B cell (primary cell): Measurements from ENCODE around the gene SOX18. TPM values are rescaled to one million over a fixed set of nuclear protein-coding genes. Genes with fewer than 3 reads are reported as not detected.

Source experiments
- ATAC-seq: fragments of 200-7000 bp; cut with Tn5 transposase; one replicate; pipeline ENCODE4 v1.10.0; 2021; ENCODE audit warnings: low read depth, mild to moderate bottlenecking, moderate number of reproducible peaks, moderate library complexity
- CTCF ChIA-PET: fragments of 350-600 bp; sonication (Branson Sonifier 250); formaldehyde crosslinking; loops from one replicate; lab custom pipeline; 2021; ENCODE audit warnings: antibody characterized with exemption, inconsistent platforms; lab: Charles Lee
- POLR2A ChIA-PET: fragments of 350-600 bp; sonication (Branson Sonifier 250); formaldehyde crosslinking; loops from one replicate; lab custom pipeline; 2021; ENCODE audit warnings: antibody characterized with exemption; lab: Charles Lee
- DNase-seq: peaks from one replicate; pipeline ENCODE4 v3.0.0; 2013
- H2AFZ ChIP-seq: 2 replicates; pipeline ENCODE4 v1.6.1; 2012; ENCODE audit warnings: mild to moderate bottlenecking, low read depth, low read length; ENCODE audit not compliant: insufficient read depth, poor library complexity, severe bottlenecking
- H3K27ac ChIP-seq, 2 donors: 1 replicate in 1 of 2; 2 replicates in 1 of 2; pipeline ENCODE4 v1.5.1; 2012 to 2013; ENCODE audit warnings: low read length in 2 of 2, mild to moderate bottlenecking in 2 of 2, moderate library complexity in 1 of 2
- H3K27me3 ChIP-seq, 4 experiments: fragments of 200-600 bp in 1 of 4; sonication (generic) in 1 of 4; replicated peaks in 1 of 4; 1 replicate in 2 of 4; 2 replicates in 2 of 4; pipeline versions ENCODE4 v1.6.1 to v1.7.0; 2013 to 2016; ENCODE audit warnings: low read length in 3 of 4, mild to moderate bottlenecking in 2 of 4, mixed read lengths in 1 of 4, moderate library complexity in 1 of 4; ENCODE audit not compliant: insufficient read depth in 4 of 4, control insufficient read depth in 3 of 4; ENCODE audit errors: control extremely low read depth in 1 of 4
- H3K36me3 ChIP-seq, 2 experiments: replicated peaks in 1 of 2; 1 replicate in 1 of 2; 2 replicates in 1 of 2; pipeline versions ENCODE4 v1.6.1 to v1.7.1; 2013; ENCODE audit warnings: low read length in 1 of 2; ENCODE audit not compliant: insufficient read depth in 2 of 2, control insufficient read depth in 1 of 2; ENCODE audit errors: control extremely low read depth in 1 of 2, extremely low read depth in 1 of 2
- H3K4me1 ChIP-seq, 2 donors: fragments of 200-600 bp in 1 of 2; sonication (generic) in 1 of 2; 1 replicate in 1 of 2; 2 replicates in 1 of 2; pipeline versions ENCODE4 v1.5.1 to v1.6.1; 2013 to 2017; ENCODE audit warnings: low read length in 2 of 2; ENCODE audit not compliant: control insufficient read depth in 2 of 2, insufficient read depth in 2 of 2
- H3K4me2 ChIP-seq: replicated peaks from 2 replicates; pipeline ENCODE3; 2012; ENCODE audit warnings: mild to moderate bottlenecking, low read depth, low read length; ENCODE audit not compliant: poor library complexity, severe bottlenecking
- H3K4me3 ChIP-seq, 5 experiments: fragments of 200-600 bp in 1 of 5; sonication (generic) in 1 of 5; 1 replicate in 3 of 5; 2 replicates in 2 of 5; pipeline versions ENCODE4 v1.5.1 to v1.7.0; 2011 to 2016; ENCODE audit warnings: low read length in 4 of 5, mild to moderate bottlenecking in 4 of 5, low read depth in 2 of 5, control low read depth in 1 of 5, moderate library complexity in 1 of 5; ENCODE audit not compliant: insufficient read depth in 1 of 5; ENCODE audit errors: control extremely low read depth in 1 of 5, extremely low read depth in 1 of 5
- H3K79me2 ChIP-seq: fragments of 200-600 bp; sonication (generic); one replicate; pipeline ENCODE4 v1.6.0; 2016; ENCODE audit warnings: low read length; ENCODE audit not compliant: control insufficient read depth, insufficient read depth
- H3K9ac ChIP-seq: fragments of 200-600 bp; sonication (generic); 2 replicates; pipeline ENCODE4 v1.6.1; 2017; ENCODE audit warnings: mild to moderate bottlenecking, low read length, moderate library complexity
- H3K9me3 ChIP-seq, 3 donors: one replicate each; pipeline versions ENCODE4 v1.6.1 to v1.7.1; 2013; ENCODE audit warnings: low read length in 2 of 3; ENCODE audit not compliant: control insufficient read depth in 2 of 3, insufficient read depth in 1 of 3; ENCODE audit errors: control extremely low read depth in 1 of 3
- H4K20me1 ChIP-seq: 2 replicates; pipeline ENCODE4 v1.6.0; 2012; ENCODE audit warnings: mild to moderate bottlenecking, low read length; ENCODE audit not compliant: insufficient read depth, control insufficient read depth, poor library complexity, severe bottlenecking
- H3K27ac Mint-ChIP-seq: one replicate; pipeline ENCODE4 v1.8.0; 2021; ENCODE audit warnings: mixed read lengths
- H3K27me3 Mint-ChIP-seq: one replicate; pipeline ENCODE4 v1.8.0; 2021; ENCODE audit warnings: mixed read lengths
- H3K4me1 Mint-ChIP-seq: one replicate; pipeline ENCODE4 v1.8.0; 2021; ENCODE audit warnings: mixed read lengths
- H3K4me3 Mint-ChIP-seq: one replicate; pipeline ENCODE4 v1.8.0; 2021; ENCODE audit warnings: mixed read lengths
- H3K9me3 Mint-ChIP-seq: one replicate; pipeline ENCODE4 v1.8.0; 2022; ENCODE audit warnings: mixed read lengths; ENCODE audit not compliant: insufficient read depth
- EZH2 ChIP-seq: IDR thresholded peaks from 2 replicates; pipeline ENCODE4 v1.6.1; 2012; ENCODE audit warnings: borderline replicate concordance, low read depth, mild to moderate bottlenecking, moderate library complexity, low read length; ENCODE audit not compliant: insufficient read depth, poor library complexity, severe bottlenecking
- WGBS: methylation state at CpG from one replicate; pipeline ENCODE4 v1.1.5; 2013; ENCODE audit warnings: missing lambda C conversion rate; ENCODE audit not compliant: insufficient coverage; 5-methylcytosine and 5-hydroxymethylcytosine counted together
- intact Hi-C: fragments of 100-400 bp; cut with micrococcal nuclease; formaldehyde crosslinking; loops from one replicate; pipeline ENCODE4 v1.10.0; 2022
- polyA plus RNA-seq: library from polyadenylated mRNA; depleted of rRNA; stranded (reverse); fragments of >200 nt; gene quantifications from 2 replicates; pipeline ENCODE4 v1.2.3, GENCODE V29; 2012
- total RNA-seq, 2 donors: library from RNA; stranded (reverse); fragments of 120-200 nt in 1 of 2; gene quantifications; 1 replicate in 1 of 2; 2 replicates in 1 of 2; pipeline versions ENCODE4 v1.2.3 to v1.2.4, GENCODE V29; 2013 to 2022
- TF ChIP-seq, protein P1 (sequence below): fragments of 200-600 bp; IDR thresholded peaks from one replicate; pipeline ENCODE4 v1.8.0; 2022; ENCODE audit warnings: antibody characterized with exemption, mild to moderate bottlenecking

Gene SOX18
- total and polyA plus RNA-seq, 2 donors (not counting 1 experiment from before 2014, with no cell fraction given), result not detected

DNA sequence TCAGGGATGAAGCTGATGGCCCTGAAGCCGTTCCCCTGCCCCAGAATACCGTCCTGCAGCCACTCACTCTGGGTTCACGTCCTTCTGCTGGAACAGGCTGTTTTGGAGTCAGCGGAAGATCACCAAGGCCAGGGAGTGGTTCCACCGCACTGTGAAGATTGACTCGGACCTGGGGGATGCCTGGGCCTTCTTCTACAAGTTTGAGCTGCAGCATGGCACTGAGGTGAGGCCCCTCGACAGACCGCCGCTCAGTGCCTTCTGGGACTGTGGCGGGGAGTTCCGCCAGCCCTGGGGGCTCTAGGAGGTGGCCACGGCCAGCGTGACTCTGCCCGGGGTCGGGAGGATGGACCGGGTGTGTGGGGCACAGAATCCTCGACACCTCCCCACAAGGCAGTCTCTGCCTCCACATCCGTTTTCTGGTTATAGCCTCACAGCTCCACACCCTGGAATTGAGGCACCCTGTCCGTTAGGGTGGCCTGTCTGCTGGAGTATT is 17.6 kb downstream of the SOX18 start:
- no peaks in the 10 kb centered on the region for H3K4me1 Mint-ChIP-seq
- 99% methylated on average over 12 of the region's 19 CpGs for WGBS
- Histone ChIP-seq H3K4me2 (no peak overlapping the region), H3K27ac (no peak overlapping the region), H3K9me3 (no peaks in the 10 kb centered on the region), H3K79me2 (no peaks in the 10 kb centered on the region), H2AFZ (no peak overlapping the region), H3K27me3 (peaks cover 0 to 3% (median 1%) of the 10 kb centered on the region in 4 experiments), H4K20me1 (peaks cover 9% of the 10 kb centered on the region), H3K36me3 (peaks cover 2 to 53% of the 10 kb centered on the region in 2 experiments), H3K4me3 (no peak overlapping the region), H3K9ac (no peak overlapping the region), H3K4me1 (no peaks in the 10 kb centered on the region)
- TF ChIP-seq, protein P1, sequence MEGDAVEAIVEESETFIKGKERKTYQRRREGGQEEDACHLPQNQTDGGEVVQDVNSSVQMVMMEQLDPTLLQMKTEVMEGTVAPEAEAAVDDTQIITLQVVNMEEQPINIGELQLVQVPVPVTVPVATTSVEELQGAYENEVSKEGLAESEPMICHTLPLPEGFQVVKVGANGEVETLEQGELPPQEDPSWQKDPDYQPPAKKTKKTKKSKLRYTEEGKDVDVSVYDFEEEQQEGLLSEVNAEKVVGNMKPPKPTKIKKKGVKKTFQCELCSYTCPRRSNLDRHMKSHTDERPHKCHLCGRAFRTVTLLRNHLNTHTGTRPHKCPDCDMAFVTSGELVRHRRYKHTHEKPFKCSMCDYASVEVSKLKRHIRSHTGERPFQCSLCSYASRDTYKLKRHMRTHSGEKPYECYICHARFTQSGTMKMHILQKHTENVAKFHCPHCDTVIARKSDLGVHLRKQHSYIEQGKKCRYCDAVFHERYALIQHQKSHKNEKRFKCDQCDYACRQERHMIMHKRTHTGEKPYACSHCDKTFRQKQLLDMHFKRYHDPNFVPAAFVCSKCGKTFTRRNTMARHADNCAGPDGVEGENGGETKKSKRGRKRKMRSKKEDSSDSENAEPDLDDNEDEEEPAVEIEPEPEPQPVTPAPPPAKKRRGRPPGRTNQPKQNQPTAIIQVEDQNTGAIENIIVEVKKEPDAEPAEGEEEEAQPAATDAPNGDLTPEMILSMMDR, result no peak
- TF ChIP-seq EZH2, result no peak
- ChIA-PET CTCF (no interaction called here), POLR2A (no interaction called here)
- DNase-seq (no peak), ATAC-seq (no peak)
- intact Hi-C loops, result no loop called here
- no peak overlapping the region for H3K4me3 Mint-ChIP-seq
- no peaks in the 10 kb centered on the region for H3K27me3 Mint-ChIP-seq
- no peak overlapping the region for H3K27ac Mint-ChIP-seq
- no peaks in the 10 kb centered on the region for H3K9me3 Mint-ChIP-seq

DNA sequence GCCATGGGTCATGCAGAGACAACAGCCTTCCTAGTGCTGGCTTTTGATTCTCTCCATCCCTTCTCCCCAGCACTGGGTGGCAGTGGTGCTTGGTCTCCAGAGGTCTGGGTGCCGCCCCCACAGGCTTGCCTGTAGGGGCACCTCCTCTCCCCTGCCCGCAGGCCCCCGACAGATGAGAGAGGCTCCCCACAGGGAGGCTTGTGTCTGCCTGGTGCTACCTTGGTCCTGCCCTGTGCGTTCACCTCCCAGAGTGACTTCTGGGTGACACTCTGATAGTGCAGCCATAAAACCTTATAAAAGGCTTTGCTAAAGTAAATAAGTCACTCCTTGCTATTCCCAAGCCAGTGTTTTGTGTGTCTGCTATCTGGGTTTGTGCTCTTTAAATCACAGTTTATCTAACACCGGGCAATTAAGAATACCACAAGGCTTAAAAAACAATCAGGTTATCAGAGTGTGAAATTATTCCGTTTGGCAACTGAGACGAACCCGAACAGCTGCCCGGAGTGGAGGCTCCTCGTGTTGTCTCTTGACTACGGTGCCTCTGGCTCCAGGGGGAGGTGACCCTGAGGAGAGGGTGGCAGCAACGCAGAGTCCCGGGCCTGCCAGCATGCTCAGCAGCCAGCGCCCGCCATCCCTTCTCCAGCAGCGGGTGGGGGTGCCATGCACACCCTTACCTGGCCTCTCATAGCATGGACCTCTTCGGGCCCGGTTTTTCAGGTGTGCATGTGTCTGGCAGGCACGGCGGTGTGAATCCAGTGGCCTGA is 18.9 kb downstream of the SOX18 start:
- Histone ChIP-seq H3K27ac (no peak overlapping the region), H3K4me1 (no peaks in the 10 kb centered on the region), H3K27me3 (no peaks in the 10 kb centered on the region), H3K4me2 (no peak overlapping the region), H3K9me3 (no peaks in the 10 kb centered on the region), H4K20me1 (peaks cover 12% of the 10 kb centered on the region), H3K4me3 (no peak overlapping the region), H3K36me3 (peaks cover 3 to 63% of the 10 kb centered on the region in 2 experiments), H3K9ac (no peak overlapping the region), H3K79me2 (peaks cover 3% of the 10 kb centered on the region), H2AFZ (no peak overlapping the region)
- TF ChIP-seq EZH2, result no peak
- TF ChIP-seq, protein P1, result no peak
- intact Hi-C loops, result no loop called here
- H3K9me3 Mint-ChIP-seq, result no peaks in the 10 kb centered on the region
- no peaks in the 10 kb centered on the region for H3K4me1 Mint-ChIP-seq
- no peak overlapping the region for H3K27ac Mint-ChIP-seq
- ChIA-PET POLR2A (no interaction called here), CTCF (no interaction called here)
- H3K27me3 Mint-ChIP-seq, result no peaks in the 10 kb centered on the region
- 98% methylated on average over 14 of the region's 20 CpGs for whole genome bisulfite sequencing
- no peak overlapping the region for H3K4me3 Mint-ChIP-seq
- DNase-seq (no peak), ATAC-seq (no peak)
